H1 (cell line): Measurements from ENCODE around the gene HIVEP2.

Experiments used
- CBX5 ChIP-seq: fragments of 300-800, 300-1000 bp; sonication (generic); IDR thresholded peaks from 2 replicates; pipeline ENCODE4 v1.7.1; 2016; ENCODE audit warnings: antibody characterized with exemption, low read length, low read depth
- CEBPB ChIP-seq: IDR thresholded peaks from 2 replicates; pipeline ENCODE4 v1.6.1; 2012; ENCODE audit warnings: low read depth, low read length
- EP300 ChIP-seq, 2 experiments: IDR thresholded peaks; 1 replicate in 1 of 2; 2 replicates in 1 of 2; pipeline ENCODE4 v1.6.1; 2011 to 2012; ENCODE audit warnings: low read depth in 2 of 2, low read length in 2 of 2, mild to moderate bottlenecking in 2 of 2, borderline replicate concordance in 1 of 2, inconsistent platforms in 1 of 2, moderate library complexity in 1 of 2
- EZH2 ChIP-seq: fragments of 200-600 bp; sonication (generic); IDR thresholded peaks from 2 replicates; pipeline ENCODE4 v1.7.1; 2012; ENCODE audit warnings: low read depth, mild to moderate bottlenecking, moderate library complexity, low read length, inconsistent platforms; ENCODE audit not compliant: severe bottlenecking
- GTF2F1 ChIP-seq: IDR thresholded peaks from 2 replicates; pipeline ENCODE4 v1.6.1; 2012; ENCODE audit warnings: low read depth, low read length, improper control_type of control experiment, borderline replicate concordance
- HDAC6 ChIP-seq: IDR thresholded peaks from one replicate; pipeline ENCODE4 v1.7.1; 2012; ENCODE audit warnings: low read depth, mild to moderate bottlenecking, inconsistent platforms, low read length, moderate library complexity
- NRF1 ChIP-seq: IDR thresholded peaks from 2 replicates; pipeline ENCODE4 v1.6.1; 2011; ENCODE audit warnings: mild to moderate bottlenecking, low read depth, low read length, improper control_type of control experiment
- POLR2AphosphoS5 ChIP-seq: IDR thresholded peaks from 2 replicates; pipeline ENCODE4 v1.6.1; 2011; ENCODE audit warnings: low read depth, low read length
- TCF12 ChIP-seq: IDR thresholded peaks from 2 replicates; pipeline ENCODE4 v1.6.1; 2011; ENCODE audit warnings: low read depth, mild to moderate bottlenecking, low read length
- TF ChIP-seq, protein P1 (sequence below), 3 experiments: IDR thresholded peaks; 1 replicate in 2 of 3; 2 replicates in 1 of 3; pipeline versions ENCODE4 v1.5.1 to v1.6.1; 2011; ENCODE audit warnings: low read length in 3 of 3, mild to moderate bottlenecking in 3 of 3, inconsistent platforms in 2 of 3, low read depth in 1 of 3, moderate library complexity in 1 of 3; ENCODE audit not compliant: insufficient read depth in 1 of 3; ENCODE audit errors: control extremely low read depth in 1 of 3
- TF ChIP-seq, protein P2 (sequence below): IDR thresholded peaks from 2 replicates; pipeline ENCODE4 v1.6.1; 2011; ENCODE audit warnings: low read depth, mild to moderate bottlenecking, low read length; ENCODE audit not compliant: insufficient read depth
- TF ChIP-seq, protein P3 (sequence below): IDR thresholded peaks from 2 replicates; pipeline ENCODE4 v1.6.1; 2011; ENCODE audit warnings: low read length, improper control_type of control experiment

- TF ChIP-seq, protein P1, sequence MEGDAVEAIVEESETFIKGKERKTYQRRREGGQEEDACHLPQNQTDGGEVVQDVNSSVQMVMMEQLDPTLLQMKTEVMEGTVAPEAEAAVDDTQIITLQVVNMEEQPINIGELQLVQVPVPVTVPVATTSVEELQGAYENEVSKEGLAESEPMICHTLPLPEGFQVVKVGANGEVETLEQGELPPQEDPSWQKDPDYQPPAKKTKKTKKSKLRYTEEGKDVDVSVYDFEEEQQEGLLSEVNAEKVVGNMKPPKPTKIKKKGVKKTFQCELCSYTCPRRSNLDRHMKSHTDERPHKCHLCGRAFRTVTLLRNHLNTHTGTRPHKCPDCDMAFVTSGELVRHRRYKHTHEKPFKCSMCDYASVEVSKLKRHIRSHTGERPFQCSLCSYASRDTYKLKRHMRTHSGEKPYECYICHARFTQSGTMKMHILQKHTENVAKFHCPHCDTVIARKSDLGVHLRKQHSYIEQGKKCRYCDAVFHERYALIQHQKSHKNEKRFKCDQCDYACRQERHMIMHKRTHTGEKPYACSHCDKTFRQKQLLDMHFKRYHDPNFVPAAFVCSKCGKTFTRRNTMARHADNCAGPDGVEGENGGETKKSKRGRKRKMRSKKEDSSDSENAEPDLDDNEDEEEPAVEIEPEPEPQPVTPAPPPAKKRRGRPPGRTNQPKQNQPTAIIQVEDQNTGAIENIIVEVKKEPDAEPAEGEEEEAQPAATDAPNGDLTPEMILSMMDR (IDR thresholded peaks at IDR 0.05; ENCODE audit: control extremely low read depth in 1 of 3, insufficient read depth in 1 of 3, low read depth in 1 of 3, low read length in 3 of 3): no peak
- no peak for TF ChIP-seq CEBPB
- TF ChIP-seq HDAC6: no peak
- no peak for TF ChIP-seq CBX5
- TF ChIP-seq, protein P2, sequence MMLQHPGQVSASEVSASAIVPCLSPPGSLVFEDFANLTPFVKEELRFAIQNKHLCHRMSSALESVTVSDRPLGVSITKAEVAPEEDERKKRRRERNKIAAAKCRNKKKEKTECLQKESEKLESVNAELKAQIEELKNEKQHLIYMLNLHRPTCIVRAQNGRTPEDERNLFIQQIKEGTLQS: no peak
- no peak for TF ChIP-seq NRF1
- no peak for TF ChIP-seq TCF12
- TF ChIP-seq GTF2F1: no peak
- TF ChIP-seq, protein P3, sequence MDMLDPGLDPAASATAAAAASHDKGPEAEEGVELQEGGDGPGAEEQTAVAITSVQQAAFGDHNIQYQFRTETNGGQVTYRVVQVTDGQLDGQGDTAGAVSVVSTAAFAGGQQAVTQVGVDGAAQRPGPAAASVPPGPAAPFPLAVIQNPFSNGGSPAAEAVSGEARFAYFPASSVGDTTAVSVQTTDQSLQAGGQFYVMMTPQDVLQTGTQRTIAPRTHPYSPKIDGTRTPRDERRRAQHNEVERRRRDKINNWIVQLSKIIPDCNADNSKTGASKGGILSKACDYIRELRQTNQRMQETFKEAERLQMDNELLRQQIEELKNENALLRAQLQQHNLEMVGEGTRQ: no peak
- no peak for TF ChIP-seq EP300 (IDR thresholded peaks at IDR 0.05; ENCODE audit: borderline replicate concordance in 1 of 2, low read depth in 2 of 2, low read length in 2 of 2)
- no peak for TF ChIP-seq EZH2
- no peak for TF ChIP-seq POLR2AphosphoS5
Measured at GRCh38 chr6:142712231-142712630, 232.7 kb downstream of the HIVEP2 start.
